Measurements from ENCODE around the gene PPFIBP2. TPM values are rescaled to one million over a fixed set of nuclear protein-coding genes. Genes with fewer than 3 reads are reported as not detected.

Gene PPFIBP2
- total and polyA plus RNA-seq, 10 donors: 17.2 to 75.1 (median 40.4) TPM

- no peak for DNase-seq
- WGBS, 5 donors: 43 to 100% (median 60%) methylated on average over 1 of the region's 1 CpG
- intact Hi-C loops (cut with DNase I; ENCODE audit: low total_unique reads): no loop called here
These were observed 40.1 kb upstream of the PPFIBP2 start for GRCh38 chr11:7473717-7474116.

GRCh38 chr11:7480113-7480512 is 33.7 kb upstream of the PPFIBP2 start:
- intact Hi-C loops (cut with DNase I; ENCODE audit: low total_unique reads): no loop called here
- Histone ChIP-seq H3K9me3 (no peaks in the 10 kb centered on the region), H3K36me3 (no peaks in the 10 kb centered on the region), H3K4me1 (peaks cover 0 to 13% (median 3%) of the 10 kb centered on the region in 6 donors), H3K27me3 (replicated peaks in 1 of 7) (no peaks in the 10 kb centered on the region), H3K4me3 (no peak overlapping the region), H3K27ac (no peak overlapping the region)
- TF ChIP-seq POLR2AphosphoS5 (IDR thresholded peaks at IDR 0.05) (no peak), POLR2A (IDR thresholded peaks at IDR 0.05) (no peak), CTCF (IDR thresholded peaks at IDR 0.05 in 8 of 11, conservative IDR thresholded peaks at IDR 0.05 in 3 of 11) (no peak)
- DNase-seq: no peak
- 54 to 67% (median 61%) methylated on average over 2 of the region's 2 CpGs for WGBS, 5 donors

More at GRCh38 chr11:7473717-7474116, 40.1 kb upstream of the PPFIBP2 start:
- peak overlapping the region in 4 of 8 donors; percentile 5 to 55 (median 31) for H3K27ac ChIP-seq
- no peaks in the 10 kb centered on the region for H3K36me3 ChIP-seq
- TF ChIP-seq POLR2A (IDR thresholded peaks at IDR 0.05): no peak
- no peak for TF ChIP-seq CTCF (IDR thresholded peaks at IDR 0.05 in 8 of 11, conservative IDR thresholded peaks at IDR 0.05 in 3 of 11)
- TF ChIP-seq POLR2AphosphoS5 (IDR thresholded peaks at IDR 0.05): no peak
- H3K4me3 ChIP-seq: no peak overlapping the region
- H3K4me1 ChIP-seq: peaks cover 0 to 9% (median 0%) of the 10 kb centered on the region in 6 donors
- no peaks in the 10 kb centered on the region for H3K27me3 ChIP-seq (replicated peaks in 1 of 7)
- H3K9me3 ChIP-seq: no peaks in the 10 kb centered on the region

GRCh38 chr11:7484131-7484530 is 29.7 kb upstream of the PPFIBP2 start:
- WGBS, 5 donors: 76 to 90% (median 76%) methylated on average over 3 of the region's 3 CpGs
- no peak overlapping the region for H3K4me3 ChIP-seq

GRCh38 chr11:7484645-7485044 is 29.2 kb upstream of the PPFIBP2 start:
- Histone ChIP-seq H3K4me3 (no peak overlapping the region), H3K9me3 (no peaks in the 10 kb centered on the region), H3K4me1 (peaks cover 0 to 15% (median 3%) of the 10 kb centered on the region in 6 donors), H3K27ac (peak overlapping the region in 4 of 8 donors; percentile 38 to 62 (median 48)), H3K27me3 (replicated peaks in 1 of 7) (no peaks in the 10 kb centered on the region), H3K36me3 (no peaks in the 10 kb centered on the region)
- 74 to 85% (median 78%) methylated on average over 3 of the region's 3 CpGs for WGBS, 5 donors
- TF ChIP-seq POLR2A (IDR thresholded peaks at IDR 0.05) (no peak), CTCF (IDR thresholded peaks at IDR 0.05 in 8 of 11, conservative IDR thresholded peaks at IDR 0.05 in 3 of 11) (no peak), POLR2AphosphoS5 (IDR thresholded peaks at IDR 0.05) (no peak)
- intact Hi-C loops (cut with DNase I; ENCODE audit: low total_unique reads): no loop called here
- no peak for DNase-seq

More at GRCh38 chr11:7484131-7484530, 29.7 kb upstream of the PPFIBP2 start:
- Histone ChIP-seq H3K27me3 (replicated peaks in 1 of 7) (no peaks in the 10 kb centered on the region), H3K27ac (peak overlapping the region in 1 of 8 donors; percentile 38), H3K36me3 (no peaks in the 10 kb centered on the region), H3K9me3 (no peaks in the 10 kb centered on the region), H3K4me1 (peaks cover 0 to 13% (median 3%) of the 10 kb centered on the region in 6 donors)
- DNase-seq: no peak
- intact Hi-C loops (cut with DNase I; ENCODE audit: low total_unique reads): no loop called here
- no peak for TF ChIP-seq POLR2A (IDR thresholded peaks at IDR 0.05)
- no peak for TF ChIP-seq CTCF (IDR thresholded peaks at IDR 0.05 in 8 of 11, conservative IDR thresholded peaks at IDR 0.05 in 3 of 11)
- TF ChIP-seq POLR2AphosphoS5 (IDR thresholded peaks at IDR 0.05): no peak
